Endothelial cell of umbilical vein (primary cell): ENCODE measurements around the gene RILP. TPM values are rescaled to one million over a fixed set of nuclear protein-coding genes. Genes with fewer than 3 reads are reported as not detected.

Experiments
- BruUV-seq: library from RNA; stranded (reverse); fragments of 400-500 nt; replicated peaks from 2 replicates; lab custom pipeline; 2021; lab: Mats Ljungman, UMichigan
- CTCF ChIA-PET: fragments of 300-600, 350-600 bp; sonication (Branson Sonifier 250); formaldehyde crosslinking; loops from one replicate; lab custom pipeline; 2021; ENCODE audit warnings: antibody characterized with exemption, inconsistent platforms; lab: Charles Lee
- POLR2A ChIA-PET: fragments of 300-600, 350-600 bp; sonication (Branson Sonifier 250); formaldehyde crosslinking; loops from one replicate; lab custom pipeline; 2021; ENCODE audit warnings: antibody characterized with exemption, inconsistent platforms; lab: Charles Lee
- DNase-seq: peaks from one replicate; pipeline ENCODE4 v3.0.0-alpha.2; 2011; ENCODE audit warnings: low read depth, low spot score
- FAIRE-seq: peaks from 2 replicates; lab custom pipeline; 2011; peaks lifted over from hg19 to GRCh38; lab: Jason Lieb, UNC
- H2AFZ ChIP-seq: 2 replicates; pipeline ENCODE4 v1.6.0; 2012; ENCODE audit warnings: low read depth, low read length, control low read depth, inconsistent platforms
- H3K27ac ChIP-seq: 2 replicates; pipeline ENCODE4 v1.5.1; 2011; ENCODE audit warnings: low read depth, mild to moderate bottlenecking, control low read depth, low read length, moderate library complexity; ENCODE audit not compliant: insufficient read depth
- H3K27me3 ChIP-seq, 2 experiments: 2 replicates each; pipeline versions ENCODE4 v1.6.0 to v1.6.1; 2011; ENCODE audit warnings: low read length in 2 of 2, mixed read lengths in 1 of 2; ENCODE audit not compliant: control insufficient read depth in 2 of 2, insufficient read depth in 2 of 2
- H3K36me3 ChIP-seq, 2 experiments: 2 replicates in 1 of 2; 3 replicates in 1 of 2; pipeline ENCODE4 v1.5.1; 2011; ENCODE audit warnings: low read length in 2 of 2, mild to moderate bottlenecking in 1 of 2, moderate library complexity in 1 of 2; ENCODE audit not compliant: control insufficient read depth in 2 of 2, insufficient read depth in 2 of 2; ENCODE audit errors: extremely low read depth in 1 of 2
- H3K4me1 ChIP-seq: 3 replicates; pipeline ENCODE4 v1.5.1; 2011; ENCODE audit warnings: mild to moderate bottlenecking, low read length; ENCODE audit not compliant: control insufficient read depth, insufficient read depth; ENCODE audit errors: extremely low read depth
- H3K4me2 ChIP-seq: 2 replicates; pipeline ENCODE4 v1.6.1; 2011; ENCODE audit warnings: low read length, control low read depth, mixed read lengths; ENCODE audit not compliant: insufficient read depth
- H3K4me3 ChIP-seq, 3 experiments: fragments of 200-600 bp in 1 of 3; sonication (generic), shearing (Covaris generic) in 1 of 3; replicated peaks in 1 of 3; 2 replicates each; pipeline ENCODE4 v1.5.1; 2011 to 2016; ENCODE audit warnings: control low read depth in 3 of 3, low read length in 3 of 3, mild to moderate bottlenecking in 2 of 3, inconsistent platforms in 1 of 3, low read depth in 1 of 3, moderate library complexity in 1 of 3; ENCODE audit not compliant: insufficient read depth in 1 of 3
- H3K79me2 ChIP-seq: 2 replicates; pipeline ENCODE4 v1.6.0; 2012; ENCODE audit warnings: low read length, inconsistent platforms; ENCODE audit not compliant: control insufficient read depth, insufficient read depth
- H3K9ac ChIP-seq: replicated peaks from 2 replicates; pipeline ENCODE3; 2011; ENCODE audit warnings: low read length, control low read depth; ENCODE audit not compliant: insufficient read depth; ENCODE audit errors: extremely low read depth
- H3K9me1 ChIP-seq: replicated peaks from 3 replicates; pipeline ENCODE4 v1.6.0; 2011; ENCODE audit warnings: mild to moderate bottlenecking, low read length; ENCODE audit not compliant: control insufficient read depth, insufficient read depth; ENCODE audit errors: extremely low read depth
- H3K9me3 ChIP-seq: replicated peaks from 2 replicates; pipeline ENCODE4 v1.5.1; 2012; ENCODE audit warnings: low read length, inconsistent platforms; ENCODE audit not compliant: control insufficient read depth, insufficient read depth
- H4K20me1 ChIP-seq: replicated peaks from 2 replicates; pipeline ENCODE3; 2011; ENCODE audit warnings: mild to moderate bottlenecking, low read length; ENCODE audit not compliant: control insufficient read depth, insufficient read depth; ENCODE audit errors: extremely low read depth
- CTCF ChIP-seq, 2 donors: IDR thresholded peaks; 1 replicate in 1 of 2; 2 replicates in 1 of 2; pipeline ENCODE4 v1.5.1; 2011; ENCODE audit warnings: low read length in 2 of 2, mild to moderate bottlenecking in 2 of 2, moderate library complexity in 2 of 2, control low read depth in 1 of 2, inconsistent platforms in 1 of 2, low read depth in 1 of 2; ENCODE audit not compliant: insufficient read depth in 1 of 2; ENCODE audit errors: extremely low read depth in 1 of 2
- EZH2 ChIP-seq: IDR thresholded peaks from 2 replicates; pipeline ENCODE4 v1.6.1; 2012; ENCODE audit warnings: borderline replicate concordance, low read depth, mild to moderate bottlenecking, moderate library complexity, low read length, inconsistent platforms; ENCODE audit not compliant: severe bottlenecking
- FOS ChIP-seq: IDR thresholded peaks from 2 replicates; pipeline ENCODE4 v1.6.1; 2011; ENCODE audit warnings: mild to moderate bottlenecking, low read length, moderate library complexity, borderline replicate concordance; ENCODE audit not compliant: insufficient read depth
- GATA2 ChIP-seq: IDR thresholded peaks from 2 replicates; pipeline ENCODE4 v1.7.0; 2011; ENCODE audit warnings: low read depth, mild to moderate bottlenecking, moderate library complexity, mixed read lengths, low read length; ENCODE audit not compliant: insufficient read length, insufficient read depth
- JUN ChIP-seq: IDR thresholded peaks from 2 replicates; pipeline ENCODE4 v1.6.1; 2011; ENCODE audit warnings: borderline replicate concordance, low read depth; ENCODE audit not compliant: insufficient read length, insufficient read depth
- MAX ChIP-seq: IDR thresholded peaks from 2 replicates; pipeline ENCODE4 v1.6.1; 2011; ENCODE audit not compliant: insufficient read depth, insufficient read length
- MYC ChIP-seq: IDR thresholded peaks from one replicate; pipeline ENCODE4 v1.6.1; 2011; ENCODE audit warnings: mild to moderate bottlenecking, low read depth, low read length
- POLR2A ChIP-seq: IDR thresholded peaks from 2 replicates; pipeline ENCODE4 v1.6.1; 2012; ENCODE audit warnings: low read depth, mild to moderate bottlenecking, control low read depth, low read length
- POLR2AphosphoS5 ChIP-seq: IDR thresholded peaks from 2 replicates; pipeline ENCODE4 v1.6.1; 2012; ENCODE audit warnings: low read depth, mild to moderate bottlenecking, control low read depth, low read length, moderate library complexity; ENCODE audit not compliant: insufficient read depth
- dilution Hi-C: fragments of 300-500 bp; cut with MboI; formaldehyde crosslinking; loops from one replicate; pipeline ENCODE4 v1.15.0; 2019; ENCODE audit warnings: low sequenced_read_pairs; ENCODE audit not compliant: extremely low pct_ligation_motif_present
- intact Hi-C: fragments of 100-400 bp; cut with micrococcal nuclease; formaldehyde crosslinking; loops from one replicate; pipeline ENCODE4 v1.10.0; 2022
- polyA plus RNA-seq, 4 experiments: library from polyadenylated mRNA; depleted of rRNA in 3 of 4; stranded (reverse) in 3 of 4; unstranded in 1 of 4; fragments of >200 nt; gene quantifications; 2 replicates each; pipeline versions ENCODE4 v1.2.1 to v1.2.3, GENCODE V29; 2011 to 2012; ENCODE audit warnings: missing spikeins in 1 of 4
- total RNA-seq: library from RNA; stranded (reverse); gene quantifications from 2 replicates; pipeline ENCODE4 v1.2.3, GENCODE V29; 2021

The RILP gene
- total and polyA plus RNA-seq, 2 donors (not counting 3 experiments of a cell fraction or from before 2014, with no cell fraction given), result 9.4 to 10.0 TPM

GRCh38 chr17:1611715-1612114 is 38.0 kb downstream of the RILP start:
- intact Hi-C loops (loop anchor here (2.0 kb wide), 1 partner anchor 17 kb away; the partner anchor contains the start of gene SLC43A2), dilution Hi-C loops (no loop called here)
- Histone ChIP-seq H3K27me3 (no peaks in the 10 kb centered on the region), H3K9me3 (no peaks in the 10 kb centered on the region), H3K4me2 (no peak overlapping the region), H3K9ac (no peak overlapping the region), H2AFZ (no peak overlapping the region), H3K9me1 (no peaks in the 10 kb centered on the region), H3K4me3 (no peak overlapping the region), H3K4me1 (peaks cover 11% of the 10 kb centered on the region), H4K20me1 (no peaks in the 10 kb centered on the region), H3K27ac (no peak overlapping the region), H3K36me3 (no peaks in the 10 kb centered on the region), H3K79me2 (no peaks in the 10 kb centered on the region)
- DNase-seq (no peak), FAIRE-seq (no peak)
- BruUV-seq, result no TSS peak
- CTCF ChIA-PET, result interaction anchor here (1.0 kb wide), 1 partner anchor 8 kb away, joined by 3 read pairs; no protein-coding TSS in a partner anchor
- TF ChIP-seq MYC (no peak), CTCF (IDR thresholded peaks at IDR 0.05; ENCODE audit: extremely low read depth in 1 of 2, insufficient read depth in 1 of 2, low read depth in 1 of 2, low read length in 2 of 2) (no peak), GATA2 (no peak), EZH2 (no peak), POLR2AphosphoS5 (no peak)
- POLR2A ChIA-PET, result no interaction called here

- Histone ChIP-seq H3K27ac (no peak overlapping the region), H2AFZ (no peak overlapping the region), H3K27me3 (no peaks in the 10 kb centered on the region), H3K9ac (no peak overlapping the region), H3K79me2 (no peaks in the 10 kb centered on the region), H3K36me3 (no peaks in the 10 kb centered on the region), H4K20me1 (no peaks in the 10 kb centered on the region), H3K4me1 (peaks cover 11% of the 10 kb centered on the region), H3K9me3 (no peaks in the 10 kb centered on the region), H3K4me2 (no peak overlapping the region), H3K4me3 (no peak overlapping the region), H3K9me1 (no peaks in the 10 kb centered on the region)
- TF ChIP-seq MAX (no peak), EZH2 (no peak), POLR2A (no peak), FOS (no peak), MYC (no peak), JUN (no peak), GATA2 (no peak), POLR2AphosphoS5 (no peak), CTCF (IDR thresholded peaks at IDR 0.05; ENCODE audit: extremely low read depth in 1 of 2, insufficient read depth in 1 of 2, low read depth in 1 of 2, low read length in 2 of 2) (no peak)
- CTCF ChIA-PET, result no interaction called here
- no TSS peak for BruUV-seq
- dilution Hi-C loops, result no loop called here
- POLR2A ChIA-PET, result no interaction called here
- DNase-seq (no peak), FAIRE-seq (no peak)
- intact Hi-C loops, result no loop called here
Measured at GRCh38 chr17:1608676-1609075, 41.0 kb downstream of the RILP start.
